GM12891 (cell line): Measurements from ENCODE around the gene ING1. TPM values are rescaled to one million over a fixed set of nuclear protein-coding genes. Genes with fewer than 3 reads are reported as not detected.
"Not testable (repeated sequence)": the region's sequence is repeated elsewhere in the genome, so short reads cannot be mapped to it uniquely, and the experiment has no call there.

ENCODE experiments used
- DNase-seq: peaks from one replicate; pipeline ENCODE4 v3.0.0; 2011; ENCODE audit warnings: low spot score; ENCODE audit not compliant: insufficient read length
- FAIRE-seq: peaks from 2 replicates; lab custom pipeline; 2011; peaks lifted over from hg19 to GRCh38; lab: Jason Lieb, UNC
- PAX5 ChIP-seq: IDR thresholded peaks from 2 replicates; pipeline ENCODE4 v1.6.1; 2011; ENCODE audit warnings: low read length, moderate library complexity, mild to moderate bottlenecking; ENCODE audit not compliant: insufficient read depth, severe bottlenecking
- POLR2A ChIP-seq: IDR thresholded peaks from 2 replicates; pipeline ENCODE4 v1.6.1; 2011; ENCODE audit warnings: low read depth, low read length, control low read depth
- POLR2AphosphoS5 ChIP-seq: IDR thresholded peaks from 2 replicates; pipeline ENCODE4 v1.6.1; 2011; ENCODE audit warnings: low read depth, low read length, control low read depth
- POU2F2 ChIP-seq: IDR thresholded peaks from 2 replicates; pipeline ENCODE4 v1.6.1; 2011; ENCODE audit warnings: low read depth, mild to moderate bottlenecking, control low read depth, low read length, moderate library complexity
- SPI1 ChIP-seq: IDR thresholded peaks from 2 replicates; pipeline ENCODE4 v1.6.1; 2011; ENCODE audit warnings: low read depth, low read length, control low read depth
- TAF1 ChIP-seq: IDR thresholded peaks from 2 replicates; pipeline ENCODE4 v1.6.1; 2011; ENCODE audit warnings: low read depth, low read length, control low read depth
- polyA plus RNA-seq: library from polyadenylated mRNA; unstranded; fragments of >200 nt; gene quantifications from one replicate; pipeline ENCODE4 v1.2.1, GENCODE V29; 2012; ENCODE audit warnings: low read depth, missing spikeins, inconsistent platforms; ENCODE audit not compliant: missing spikeins

ING1 gene, protein sequence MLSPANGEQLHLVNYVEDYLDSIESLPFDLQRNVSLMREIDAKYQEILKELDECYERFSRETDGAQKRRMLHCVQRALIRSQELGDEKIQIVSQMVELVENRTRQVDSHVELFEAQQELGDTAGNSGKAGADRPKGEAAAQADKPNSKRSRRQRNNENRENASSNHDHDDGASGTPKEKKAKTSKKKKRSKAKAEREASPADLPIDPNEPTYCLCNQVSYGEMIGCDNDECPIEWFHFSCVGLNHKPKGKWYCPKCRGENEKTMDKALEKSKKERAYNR
- polyA plus RNA-seq: 19.1 TPM

DNA sequence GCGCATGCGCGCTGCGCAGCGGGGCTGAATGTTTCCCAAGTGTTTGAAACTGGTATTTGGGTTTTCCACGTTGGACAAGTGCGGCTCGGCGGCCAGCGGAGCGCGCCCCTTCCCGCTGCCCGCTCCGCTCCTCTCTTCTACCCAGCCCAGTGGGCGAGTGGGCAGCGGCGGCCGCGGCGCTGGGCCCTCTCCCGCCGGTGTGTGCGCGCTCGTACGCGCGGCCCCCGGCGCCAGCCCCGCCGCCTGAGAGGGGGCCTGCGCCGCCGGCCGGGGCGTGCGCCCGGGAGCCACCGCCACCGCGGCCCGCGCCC, at the start of gene ING1:
TSS of gene ING1 (plus strand) at position 59 of the 311 bp plus-strand sequence. CDS start 450 bp downstream, outside the sequence.
- DNase-seq: no peak
- TF ChIP-seq POU2F2: no peak
- no peak for TF ChIP-seq POLR2AphosphoS5
- TF ChIP-seq SPI1: no peak
- no peak for FAIRE-seq

- no peak for DNase-seq
- FAIRE-seq: no peak
- TF ChIP-seq POU2F2 (no peak), PAX5 (no peak), SPI1 (no peak), POLR2A (no peak), TAF1 (no peak), POLR2AphosphoS5 (no peak)
Measured at GRCh38 chr13:110664041-110664440, 49.5 kb upstream of the ING1 start.

GRCh38 chr13:110664673-110665072, 48.8 kb upstream of the ING1 start:
- FAIRE-seq (no peak), DNase-seq (no peak)
- TF ChIP-seq POLR2AphosphoS5 (no peak), SPI1 (no peak), TAF1 (no peak), POU2F2 (no peak), PAX5 (no peak), POLR2A (no peak)

GRCh38 chr13:110665491-110666254, 47.8 kb upstream of the ING1 start:
- peak; percentile 41 for TF ChIP-seq SPI1
- TF ChIP-seq POU2F2: no peak
- FAIRE-seq: no peak
- no peak for DNase-seq

DNA sequence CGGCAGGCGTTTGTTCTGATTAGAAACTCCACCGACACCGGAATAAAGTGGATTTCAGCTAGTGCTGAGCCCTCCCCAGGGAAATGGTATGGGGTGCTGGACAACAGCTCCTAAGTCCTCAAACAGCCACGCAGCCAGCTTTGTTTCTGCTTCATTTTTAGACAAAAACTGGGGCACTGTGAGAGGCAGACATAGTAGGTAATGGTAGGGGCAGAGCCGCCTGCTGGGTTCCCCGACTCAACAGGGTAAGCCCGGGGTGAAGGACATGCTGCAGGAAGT, 47.3 kb upstream of the ING1 start:
- no peak for DNase-seq
- TF ChIP-seq POU2F2 (no peak), POLR2A (no peak), SPI1 (no peak), TAF1 (no peak), PAX5 (no peak), POLR2AphosphoS5 (no peak)
- no peak for FAIRE-seq

GRCh38 chr13:110669036-110669435, 44.5 kb upstream of the ING1 start:
- FAIRE-seq: no peak
- no peak for TF ChIP-seq SPI1
- no peak for TF ChIP-seq POLR2AphosphoS5
- TF ChIP-seq POLR2A: no peak
- no peak for TF ChIP-seq POU2F2
- TF ChIP-seq TAF1: no peak
- TF ChIP-seq PAX5: no peak
- no peak for DNase-seq

DNA sequence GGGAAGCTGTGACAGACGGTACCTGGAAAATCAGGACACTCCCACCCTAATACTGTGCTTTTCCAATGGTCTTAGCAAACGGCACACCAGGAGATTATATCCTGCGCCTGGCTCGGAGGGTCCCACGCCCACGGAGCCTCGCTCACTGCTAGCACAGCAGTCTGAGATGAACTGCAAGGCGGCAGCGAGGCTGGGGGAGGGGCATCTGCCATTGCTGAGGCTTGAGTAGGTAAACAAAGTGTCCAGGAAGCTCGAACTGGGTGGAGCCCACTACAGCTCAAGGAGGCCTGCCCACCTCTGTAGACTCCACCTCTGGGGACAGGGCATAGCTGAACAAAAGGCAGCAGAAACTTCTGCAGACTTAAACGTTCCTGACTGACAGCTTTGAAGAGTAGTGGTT, 43.7 kb upstream of the ING1 start:
- not testable (repeated sequence) for DNase-seq, FAIRE-seq

DNA sequence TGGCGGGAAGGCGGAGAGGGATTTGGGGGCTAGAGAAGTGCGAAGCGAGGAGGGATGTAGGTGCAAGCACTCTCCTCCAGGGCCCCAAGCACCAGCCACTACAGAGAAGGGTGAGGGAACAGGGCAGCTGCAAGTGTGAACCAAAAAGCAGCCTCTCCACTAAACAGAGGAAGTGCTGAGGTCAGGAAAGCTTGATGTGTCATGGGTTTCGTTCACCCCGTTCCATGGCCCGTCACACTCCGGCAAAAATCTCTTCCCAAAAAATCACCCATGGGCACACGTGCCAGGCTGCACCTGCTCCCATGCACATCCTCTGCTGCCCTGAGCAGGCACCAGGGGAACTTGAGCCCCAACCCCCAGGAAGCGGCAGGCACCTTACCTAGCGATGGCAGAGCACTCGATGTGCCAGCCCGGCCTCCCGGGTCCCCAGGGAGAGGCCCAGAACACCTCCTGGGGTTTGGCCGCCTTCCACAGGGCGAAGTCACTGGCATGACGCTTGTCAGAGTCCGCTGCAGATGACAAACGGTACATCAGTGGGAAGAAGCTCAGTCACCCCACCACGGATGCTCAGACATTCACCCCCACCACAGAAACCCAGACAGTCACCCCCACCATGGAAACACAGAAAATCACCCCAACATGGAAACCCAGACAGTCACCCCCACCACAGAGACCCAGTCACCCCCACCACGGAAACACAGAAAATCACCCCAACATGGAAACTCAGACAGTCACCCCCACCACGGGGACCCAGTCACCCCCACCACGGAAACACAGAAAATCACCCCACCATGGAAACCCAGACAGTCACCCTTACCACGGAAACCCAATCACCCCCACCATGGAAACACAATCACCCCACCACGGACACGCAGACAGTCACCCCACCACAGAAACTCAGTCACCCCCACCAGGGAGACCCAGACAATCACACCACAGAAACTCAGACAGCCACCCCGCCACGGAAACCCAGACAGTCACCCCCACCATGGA, 36.6 kb upstream of the ING1 start:
- TF ChIP-seq SPI1 (peak; percentile 85), TAF1 (no peak)
- peak; percentile 52 for DNase-seq
- peak; percentile 95 for FAIRE-seq

- TF ChIP-seq POLR2AphosphoS5 (no peak), TAF1 (no peak), POU2F2 (no peak), SPI1 (no peak), POLR2A (no peak)
- no peak for DNase-seq
- peak; percentile 28 for FAIRE-seq
Measured at GRCh38 chr13:110677731-110678545, 35.6 kb upstream of the ING1 start.

- DNase-seq: no peak
- FAIRE-seq: no peak
- TF ChIP-seq POU2F2 (no peak), POLR2AphosphoS5 (no peak), POLR2A (no peak), PAX5 (no peak), TAF1 (no peak), SPI1 (no peak)
Measured at GRCh38 chr13:110680852-110681251, 32.6 kb upstream of the ING1 start.
